ENCODE data around the gene SEC24C.

The SEC24C gene

GRCh38 chr10:73801253-73801590 lies 57.0 kb downstream of the SEC24C start:
- in situ Hi-C loops (cut with HindIII; ENCODE audit: low pct_ligation_motif_present, low pct_unique_long_range_greater_than_20kb, low sequenced_read_pairs) = no loop called here

DNA sequence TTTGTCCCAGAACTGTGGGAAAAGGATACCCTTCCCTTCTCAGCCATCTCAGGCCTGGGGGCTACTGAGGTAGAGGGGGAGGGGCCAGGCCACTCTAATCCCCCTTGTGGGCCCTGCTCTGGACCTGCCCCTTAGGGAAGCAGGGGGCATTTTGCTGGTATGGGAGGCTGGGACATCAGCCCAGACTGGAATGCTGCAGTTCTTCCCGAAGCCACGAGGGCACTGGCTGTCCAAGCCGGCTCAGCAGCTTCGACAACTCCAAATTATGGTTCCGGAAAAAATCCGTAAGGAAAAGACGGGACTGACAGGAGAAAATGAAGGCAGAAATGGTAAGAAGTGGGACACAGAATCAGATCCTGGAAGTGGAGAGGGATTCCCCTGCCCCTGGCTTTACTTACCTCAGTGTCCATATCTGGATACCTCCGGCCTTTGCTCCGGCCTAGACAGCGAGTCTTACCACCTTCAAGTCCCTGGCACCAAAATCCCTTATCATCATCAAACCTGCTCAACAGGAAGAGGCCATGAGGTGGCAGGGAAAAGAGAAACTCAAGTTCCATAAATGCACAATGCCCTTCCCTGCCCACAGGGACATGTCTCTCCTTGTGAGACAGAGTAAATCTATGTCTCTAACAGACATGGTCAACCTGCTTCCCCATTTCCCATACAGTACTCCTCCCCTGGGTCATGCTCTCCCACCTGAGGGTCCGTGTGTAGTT lies 58.3 kb downstream of the SEC24C start:
- in situ Hi-C loops (cut with HindIII; ENCODE audit: low pct_ligation_motif_present, low pct_unique_long_range_greater_than_20kb, low sequenced_read_pairs) = no loop called here
- DNase-seq = no peak

More at GRCh38 chr10:73801253-73801590, 57.0 kb downstream of the SEC24C start:
- DNase-seq = no peak

DNA sequence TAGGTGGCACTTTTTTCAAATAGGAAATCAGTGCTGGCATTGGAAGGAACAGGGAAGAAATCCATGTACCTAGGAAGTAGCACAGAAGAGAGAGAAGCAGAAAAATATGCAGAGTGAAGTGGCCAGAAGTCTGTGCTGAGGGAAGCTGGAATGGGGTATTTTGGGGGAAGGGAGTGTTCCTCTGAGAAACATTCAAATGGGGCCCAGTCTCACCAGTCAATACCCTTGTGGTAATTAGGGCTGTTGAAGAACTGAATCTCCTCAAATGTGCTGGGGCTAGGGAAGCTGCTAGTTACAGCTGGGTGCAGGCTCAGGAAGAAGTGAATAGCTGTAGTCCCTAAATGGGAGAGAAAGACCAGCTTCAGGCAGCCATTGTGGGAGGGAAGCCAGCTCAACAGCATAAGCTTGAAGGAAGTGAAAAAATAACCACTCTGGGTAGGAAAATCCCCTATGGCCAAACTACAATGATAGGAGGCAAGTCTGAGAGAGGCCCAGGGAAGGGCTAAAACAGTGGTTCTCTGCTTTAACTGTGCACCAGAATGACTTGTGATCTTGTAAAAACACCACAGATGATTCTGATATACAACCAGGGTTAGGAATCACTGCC lies 59.6 kb downstream of the SEC24C start:
- in situ Hi-C loops (cut with HindIII; ENCODE audit: low pct_ligation_motif_present, low pct_unique_long_range_greater_than_20kb, low sequenced_read_pairs) = no loop called here
- no peak for DNase-seq

GRCh38 chr10:73806176-73806950 lies 62.2 kb downstream of the SEC24C start:
- no peak for DNase-seq
- in situ Hi-C loops (cut with HindIII; ENCODE audit: low pct_ligation_motif_present, low pct_unique_long_range_greater_than_20kb, low sequenced_read_pairs) = no loop called here

- in situ Hi-C loops (cut with HindIII; ENCODE audit: low pct_ligation_motif_present, low pct_unique_long_range_greater_than_20kb, low sequenced_read_pairs) = no loop called here
- no peak for DNase-seq
Observed at GRCh38 chr10:73807471-73807870, 63.3 kb downstream of the SEC24C start.

GRCh38 chr10:73808021-73808815 lies 64.0 kb downstream of the SEC24C start:
- no peak for DNase-seq
- in situ Hi-C loops (cut with HindIII; ENCODE audit: low pct_ligation_motif_present, low pct_unique_long_range_greater_than_20kb, low sequenced_read_pairs) = no loop called here

DNA sequence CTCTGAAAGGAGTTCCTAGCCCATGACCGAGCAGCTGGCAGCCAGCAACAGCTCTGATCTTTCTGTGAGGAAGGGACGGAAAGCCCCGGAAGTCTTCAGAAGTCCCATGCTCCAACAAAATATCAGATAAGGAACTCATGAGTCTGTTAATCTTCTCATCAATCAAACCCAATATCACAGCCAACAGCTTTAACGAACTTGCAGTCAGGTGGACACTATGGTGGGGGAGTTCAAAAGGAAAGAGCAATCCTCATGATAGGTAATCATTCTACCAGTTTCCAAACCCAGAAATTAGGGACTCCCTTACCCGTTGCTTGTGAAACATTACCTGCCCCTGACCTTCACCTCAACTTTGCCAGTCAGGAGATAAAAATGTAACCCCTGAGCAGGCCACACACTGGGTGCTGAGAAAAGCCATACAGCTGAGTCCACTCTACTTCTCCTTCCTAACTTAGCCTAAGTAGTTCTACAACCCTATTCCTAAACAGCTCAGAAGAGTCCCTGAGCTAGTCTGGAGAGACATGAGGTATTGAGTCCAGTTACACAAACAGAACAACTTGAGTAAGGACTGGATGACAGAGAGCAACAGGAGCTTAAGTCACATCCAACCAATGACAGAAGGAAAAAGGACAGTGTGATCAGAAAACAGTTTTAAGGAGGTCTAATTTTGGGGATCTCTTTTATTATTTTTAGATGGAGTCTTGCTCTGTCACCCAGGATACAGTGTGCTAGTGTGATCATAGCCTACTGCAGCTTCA lies 65.1 kb downstream of the SEC24C start:
- in situ Hi-C loops (cut with HindIII; ENCODE audit: low pct_ligation_motif_present, low pct_unique_long_range_greater_than_20kb, low sequenced_read_pairs) = no loop called here
- no peak for DNase-seq

DNA sequence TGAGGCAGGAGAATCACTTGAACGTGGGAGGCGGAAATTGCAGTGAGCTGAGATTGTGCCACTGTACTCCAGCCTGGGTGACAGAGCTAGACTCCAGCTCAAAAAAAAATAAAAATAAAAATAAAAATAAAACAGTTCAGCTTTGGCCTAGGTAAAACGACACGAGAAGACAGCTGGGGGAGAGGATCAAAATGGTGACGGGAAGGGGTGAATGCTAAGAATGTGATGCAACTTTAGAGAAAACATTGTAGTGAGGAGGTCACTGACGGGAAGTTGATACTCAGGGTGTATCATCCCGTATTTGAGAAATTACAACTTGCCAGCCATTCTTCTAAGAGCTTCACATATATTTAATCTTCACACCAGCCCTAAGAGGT lies 66.2 kb downstream of the SEC24C start:
- in situ Hi-C loops (cut with HindIII; ENCODE audit: low pct_ligation_motif_present, low pct_unique_long_range_greater_than_20kb, low sequenced_read_pairs) = no loop called here
- DNase-seq = no peak

GRCh38 chr10:73810735-73811465 lies 66.7 kb downstream of the SEC24C start:
- DNase-seq = peak; percentile 31
- in situ Hi-C loops (cut with HindIII; ENCODE audit: low pct_ligation_motif_present, low pct_unique_long_range_greater_than_20kb, low sequenced_read_pairs) = no loop called here

GRCh38 chr10:73812657-73813056 lies 68.5 kb downstream of the SEC24C start:
- in situ Hi-C loops (cut with HindIII; ENCODE audit: low pct_ligation_motif_present, low pct_unique_long_range_greater_than_20kb, low sequenced_read_pairs) = no loop called here
- DNase-seq = no peak

DNA sequence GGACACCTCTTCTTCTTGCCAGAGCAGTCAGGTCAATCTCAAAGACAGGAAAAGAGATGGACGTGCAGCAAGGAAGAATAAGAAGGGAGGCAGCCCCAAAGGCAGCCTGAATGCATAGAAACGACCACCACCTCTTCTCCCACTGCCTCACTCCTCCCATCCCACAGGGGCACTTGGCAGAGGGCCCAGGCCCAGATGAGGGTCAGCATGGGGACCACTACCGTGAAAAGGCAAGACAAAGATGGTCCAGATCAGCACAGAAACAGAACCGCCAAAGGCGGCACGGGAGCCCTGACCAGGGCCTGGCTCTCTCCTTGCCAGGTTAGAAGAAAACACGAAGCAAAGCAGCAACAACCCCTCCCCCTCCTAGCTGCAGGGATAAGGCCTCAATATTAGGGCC lies 69.2 kb downstream of the SEC24C start:
- in situ Hi-C loops (cut with HindIII; ENCODE audit: low pct_ligation_motif_present, low pct_unique_long_range_greater_than_20kb, low sequenced_read_pairs) = no loop called here
- no peak for DNase-seq

GRCh38 chr10:73814276-73814895 lies 70.2 kb downstream of the SEC24C start:
- DNase-seq = no peak
- in situ Hi-C loops (cut with HindIII; ENCODE audit: low pct_ligation_motif_present, low pct_unique_long_range_greater_than_20kb, low sequenced_read_pairs) = no loop called here

DNA sequence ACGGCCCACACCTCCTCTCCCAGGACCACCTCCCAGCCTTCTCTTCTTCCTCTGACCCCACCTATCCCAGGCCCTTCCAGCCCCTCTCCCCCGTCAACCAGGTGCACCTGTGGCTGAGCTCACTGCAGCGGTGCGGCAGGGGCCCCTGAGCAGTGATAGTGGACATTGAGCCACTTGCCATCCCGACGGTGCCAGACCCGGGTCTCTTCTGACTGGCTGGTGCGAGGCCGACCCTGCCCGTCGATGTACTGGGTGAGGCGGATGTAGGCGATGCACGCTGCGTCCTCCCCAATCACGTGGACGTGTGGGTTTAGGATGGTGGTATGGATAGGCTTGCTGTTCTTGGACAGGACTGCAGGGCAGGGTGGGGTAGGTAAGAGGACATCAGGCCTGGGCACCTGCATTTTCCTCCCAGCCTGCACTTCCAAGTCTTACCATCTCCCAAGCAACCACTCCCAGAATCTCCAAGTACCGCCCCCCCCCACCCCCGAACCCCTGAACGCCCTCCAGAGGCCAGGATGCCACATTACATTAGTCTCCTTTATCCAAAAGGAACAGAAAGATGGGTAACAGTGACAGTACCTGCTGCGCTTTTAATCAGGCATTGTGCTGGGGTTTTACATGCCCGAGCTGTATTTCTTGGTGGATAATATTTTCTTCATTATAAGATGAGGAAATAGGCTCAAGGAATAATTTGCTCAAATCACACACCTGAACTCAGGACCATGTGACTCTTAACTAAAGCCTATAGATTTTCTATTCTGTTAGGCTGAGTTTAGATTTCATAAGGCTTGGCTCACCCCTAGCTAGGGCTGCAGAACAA lies 70.9 kb downstream of the SEC24C start:
- in situ Hi-C loops (cut with HindIII; ENCODE audit: low pct_ligation_motif_present, low pct_unique_long_range_greater_than_20kb, low sequenced_read_pairs) = no loop called here
- peak; percentile 54 for DNase-seq

- in situ Hi-C loops (cut with HindIII; ENCODE audit: low pct_ligation_motif_present, low pct_unique_long_range_greater_than_20kb, low sequenced_read_pairs) = no loop called here
- DNase-seq = no peak
Observed at GRCh38 chr10:73815719-73816030, 71.5 kb downstream of the SEC24C start.

DNA sequence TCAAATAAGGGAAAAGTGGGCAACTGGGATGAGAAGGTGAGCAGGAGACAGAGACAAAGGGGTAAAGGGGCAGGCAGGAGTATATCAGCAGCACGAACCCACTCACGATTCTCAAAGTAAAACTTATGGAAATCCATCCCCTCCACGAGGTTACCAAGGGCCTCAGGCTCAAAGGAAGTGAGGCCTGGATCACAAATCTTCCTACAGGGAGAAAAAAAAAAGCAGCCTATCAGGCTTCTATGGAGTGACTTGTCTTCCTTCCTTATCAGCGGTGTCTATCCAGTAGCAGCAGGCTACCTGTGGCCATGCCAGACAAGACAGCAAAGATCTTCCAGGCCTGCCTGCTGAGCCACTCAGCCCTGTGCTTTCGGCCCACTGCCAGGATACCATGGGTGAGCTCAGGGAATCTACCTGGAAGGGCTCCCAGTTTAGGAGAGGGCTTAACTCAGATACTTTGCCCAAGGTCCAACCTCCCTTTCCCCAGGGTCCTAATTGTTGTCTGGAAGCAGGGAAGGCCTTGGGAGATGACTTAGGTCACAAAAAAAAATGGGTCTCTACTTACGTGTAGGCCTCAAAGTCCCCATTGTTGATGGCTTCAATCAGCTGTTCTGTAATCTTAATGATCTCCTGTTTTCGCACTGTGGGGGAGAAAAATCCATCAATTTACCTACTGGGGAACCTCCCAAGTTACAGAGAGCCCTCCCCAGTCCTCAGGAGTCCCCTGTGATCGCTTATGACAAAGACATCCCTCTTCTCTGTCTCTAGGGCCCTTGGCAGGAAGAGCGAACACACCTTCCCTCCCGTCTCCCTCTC lies 73.0 kb downstream of the SEC24C start:
- in situ Hi-C loops (cut with HindIII; ENCODE audit: low pct_ligation_motif_present, low pct_unique_long_range_greater_than_20kb, low sequenced_read_pairs) = no loop called here
- DNase-seq = no peak

- in situ Hi-C loops (cut with HindIII; ENCODE audit: low pct_ligation_motif_present, low pct_unique_long_range_greater_than_20kb, low sequenced_read_pairs) = no loop called here
- DNase-seq = no peak
Observed at GRCh38 chr10:73817826-73818225, 73.7 kb downstream of the SEC24C start.

Measured in ACHN (cell line).